ENCODE measurements around the gene BBOX1. TPM values are rescaled to one million over a fixed set of nuclear protein-coding genes. Genes with fewer than 3 reads are reported as not detected.
"Not testable (repeated sequence)": the region's sequence is repeated elsewhere in the genome, so short reads cannot be mapped to it uniquely, and the experiment has no call there.

BBOX1 gene
- total RNA-seq, result not detected

- DNase-seq (ENCODE audit: low spot score), result no peak
- peak; percentile 51 for ATAC-seq (ENCODE audit: low FRiP score)
- TF ChIP-seq, protein P1, sequence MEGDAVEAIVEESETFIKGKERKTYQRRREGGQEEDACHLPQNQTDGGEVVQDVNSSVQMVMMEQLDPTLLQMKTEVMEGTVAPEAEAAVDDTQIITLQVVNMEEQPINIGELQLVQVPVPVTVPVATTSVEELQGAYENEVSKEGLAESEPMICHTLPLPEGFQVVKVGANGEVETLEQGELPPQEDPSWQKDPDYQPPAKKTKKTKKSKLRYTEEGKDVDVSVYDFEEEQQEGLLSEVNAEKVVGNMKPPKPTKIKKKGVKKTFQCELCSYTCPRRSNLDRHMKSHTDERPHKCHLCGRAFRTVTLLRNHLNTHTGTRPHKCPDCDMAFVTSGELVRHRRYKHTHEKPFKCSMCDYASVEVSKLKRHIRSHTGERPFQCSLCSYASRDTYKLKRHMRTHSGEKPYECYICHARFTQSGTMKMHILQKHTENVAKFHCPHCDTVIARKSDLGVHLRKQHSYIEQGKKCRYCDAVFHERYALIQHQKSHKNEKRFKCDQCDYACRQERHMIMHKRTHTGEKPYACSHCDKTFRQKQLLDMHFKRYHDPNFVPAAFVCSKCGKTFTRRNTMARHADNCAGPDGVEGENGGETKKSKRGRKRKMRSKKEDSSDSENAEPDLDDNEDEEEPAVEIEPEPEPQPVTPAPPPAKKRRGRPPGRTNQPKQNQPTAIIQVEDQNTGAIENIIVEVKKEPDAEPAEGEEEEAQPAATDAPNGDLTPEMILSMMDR (IDR thresholded peaks at IDR 0.05), result no peak
Observed at GRCh38 chr11:27040302-27041115, at the start of gene BBOX1. Gene BBOX1 (plus strand): TSS chr11:27040815. CDS start chr11:27055431, 14,616 bp downstream.

GRCh38 chr11:26992031-26992541, 48.5 kb upstream of the BBOX1 start:
- DNase-seq (ENCODE audit: low spot score) (no peak), ATAC-seq (ENCODE audit: low FRiP score) (peak; percentile 91)
- TF ChIP-seq, protein P1 (IDR thresholded peaks at IDR 0.05), result no peak

DNA sequence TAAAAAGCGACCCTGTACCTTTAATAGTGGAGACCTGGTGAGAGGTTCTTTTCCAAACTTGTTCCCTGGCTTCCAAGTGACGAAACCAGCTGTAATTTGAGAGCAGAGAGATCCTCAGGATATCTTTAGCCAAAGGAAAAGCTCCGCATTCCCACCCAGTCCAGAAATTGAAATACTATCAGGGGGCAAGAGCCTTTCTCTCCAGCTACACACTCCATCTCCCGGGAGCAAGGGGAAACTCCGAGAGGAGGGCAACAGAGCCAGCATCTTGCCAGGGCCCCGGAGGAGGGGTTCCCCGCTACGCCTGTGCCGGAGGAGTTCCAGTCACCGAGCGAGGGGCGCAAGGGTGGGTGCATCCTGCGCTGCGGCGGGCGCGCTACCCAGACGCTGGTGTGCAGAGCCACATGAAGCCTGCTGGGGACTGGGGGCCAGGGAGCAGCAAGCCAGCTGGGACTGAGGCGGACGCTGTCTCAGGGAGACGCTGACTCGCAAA, 46.6 kb upstream of the BBOX1 start, which contains the start of gene FIBIN:
Gene FIBIN (plus strand): TSS at position 148 of the 493 bp plus-strand sequence. CDS start 415 bp downstream, outside the sequence.
- DNase-seq (ENCODE audit: low spot score) (no peak), ATAC-seq (ENCODE audit: low FRiP score) (no peak)
- TF ChIP-seq, protein P1 (IDR thresholded peaks at IDR 0.05), result no peak

GRCh38 chr11:26994631-26995095, 46.0 kb upstream of the BBOX1 start:
- ATAC-seq (ENCODE audit: low FRiP score) (no peak), DNase-seq (ENCODE audit: low spot score) (no peak)
- TF ChIP-seq, protein P1 (IDR thresholded peaks at IDR 0.05), result no peak

- no peak for DNase-seq (ENCODE audit: low spot score)
- TF ChIP-seq, protein P1 (IDR thresholded peaks at IDR 0.05), result no peak
- no peak for ATAC-seq (ENCODE audit: low FRiP score)
Observed at GRCh38 chr11:26995701-26996460, 44.7 kb upstream of the BBOX1 start.

DNA sequence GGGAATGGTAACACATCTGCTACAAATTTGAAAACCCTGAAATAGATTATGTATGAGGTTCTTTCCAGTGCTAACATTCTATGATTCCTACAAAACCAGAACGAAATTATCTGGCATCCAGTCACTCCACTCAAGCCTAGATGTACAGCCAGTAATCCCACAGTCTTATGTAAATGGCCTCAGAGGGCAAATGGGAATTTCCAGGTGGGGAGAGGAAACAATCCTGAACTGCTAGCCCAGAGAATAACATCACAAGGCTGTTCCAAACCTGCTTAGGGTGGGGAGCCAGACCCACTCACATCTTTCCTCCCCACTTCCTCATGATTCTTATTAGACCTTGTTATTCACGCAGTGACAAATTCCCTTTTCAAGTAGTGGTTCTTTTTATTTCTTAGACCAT, 43.2 kb upstream of the BBOX1 start:
- TF ChIP-seq, protein P1 (IDR thresholded peaks at IDR 0.05), result no peak
- DNase-seq (ENCODE audit: low spot score) (no peak), ATAC-seq (ENCODE audit: low FRiP score) (no peak)

GRCh38 chr11:27001136-27001730, 39.4 kb upstream of the BBOX1 start:
- peak; percentile 41 for ATAC-seq (ENCODE audit: low FRiP score)
- not testable (repeated sequence) for DNase-seq (ENCODE audit: low spot score)
